Esophagus squamous epithelium (tissue), 5 donors: ENCODE measurements around the gene MIEF2. TPM values are rescaled to one million over a fixed set of nuclear protein-coding genes. Genes with fewer than 3 reads are reported as not detected.

Experiments
- DNase-seq: peaks from one replicate; lab custom pipeline; 2025; lab: John Stamatoyannopoulos, UW
- H3K27ac ChIP-seq, 4 donors: fragments of 200-600 bp; sonication (generic); one replicate each; pipeline ENCODE4 v1.5.1; 2016 to 2019; ENCODE audit warnings: mild to moderate bottlenecking in 1 of 4
- H3K27me3 ChIP-seq, 4 donors: fragments of 200-600 bp; sonication (generic); 1 replicate in 3 of 4; 2 replicates in 1 of 4; pipeline versions ENCODE4 v1.5.1 to v1.6.0; 2017 to 2021; ENCODE audit warnings: antibody characterized with exemption in 1 of 4
- H3K36me3 ChIP-seq, 3 donors: fragments of 200-600 bp; sonication (generic); one replicate each; pipeline ENCODE4 v1.5.1; 2016 to 2019
- H3K4me1 ChIP-seq, 3 donors: fragments of 200-600 bp; sonication (generic); one replicate each; pipeline ENCODE4 v1.5.1; 2017 to 2019
- H3K4me3 ChIP-seq, 4 donors: fragments of 200-600 bp; sonication (generic); 1 replicate in 3 of 4; 2 replicates in 1 of 4; pipeline ENCODE4 v1.5.1; 2016 to 2019; ENCODE audit warnings: mild to moderate bottlenecking in 2 of 4, moderate library complexity in 1 of 4
- H3K9me3 ChIP-seq, 3 donors: fragments of 200-600 bp; sonication (generic); one replicate each; pipeline ENCODE4 v1.5.1; 2016 to 2019
- CTCF ChIP-seq, 6 experiments: fragments of 450-650 bp in 4 of 6; fragments of 200-600 bp in 2 of 6; sonication (generic) in 2 of 6; IDR thresholded peaks; one replicate each; pipeline ENCODE4 v1.5.1; 2016 to 2019; ENCODE audit warnings: antibody characterized with exemption in 6 of 6, mild to moderate bottlenecking in 4 of 6, moderate library complexity in 4 of 6
- POLR2A ChIP-seq, 4 donors: fragments of 450-650 bp; IDR thresholded peaks; one replicate each; pipeline ENCODE4 v1.6.1; 2017; ENCODE audit warnings: antibody characterized with exemption in 4 of 4, mild to moderate bottlenecking in 4 of 4, moderate library complexity in 3 of 4
- WGBS, 2 donors: methylation state at CpG; one replicate each; pipeline ENCODE4 v1.1.5; 2018; 5-methylcytosine and 5-hydroxymethylcytosine counted together
- intact Hi-C: fragments of 100-400 bp; cut with DNase I; formaldehyde crosslinking; loops from one replicate; pipeline ENCODE4 v1.15.0; 2022
- total RNA-seq, 4 donors: library from RNA; depleted of rRNA; stranded (reverse); fragments of >200 nt; gene quantifications; one replicate each; pipeline ENCODE4 v1.1.0, GENCODE V29; 2016
- donor health status: DM: yes; HTN: yes; CAD: no.

MIEF2 gene
- total RNA-seq, 4 donors from 2014 or later = 5.5 to 16.1 (median 8.9) TPM

DNA sequence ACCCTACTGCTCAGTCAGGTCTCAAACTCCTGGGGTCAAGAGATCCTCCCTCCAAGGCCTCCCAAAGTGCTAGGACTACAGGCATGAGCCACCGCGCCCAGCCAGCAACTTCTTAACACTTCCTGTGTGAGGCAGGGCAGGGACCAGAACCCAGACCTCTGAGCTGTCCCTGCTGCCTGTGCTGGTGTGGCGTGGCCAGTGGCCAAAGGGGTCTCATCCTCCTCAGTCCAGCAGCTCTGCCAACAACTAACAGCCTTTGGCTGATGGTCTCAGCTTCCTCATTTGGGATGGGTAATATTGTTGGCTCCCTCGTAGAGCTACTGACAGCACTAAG is 36.4 kb upstream of the MIEF2 start:
- Histone ChIP-seq H3K4me3 (no peak overlapping the region), H3K27me3 (no peaks in the 10 kb centered on the region), H3K36me3 (no peaks in the 10 kb centered on the region), H3K9me3 (no peaks in the 10 kb centered on the region), H3K4me1 (peaks cover 19 to 55% (median 22%) of the 10 kb centered on the region in 3 donors), H3K27ac (peak overlapping the region in 3 of 4 donors; percentile 79 to 86 (median 84))
- whole genome bisulfite sequencing, 2 donors = 91% methylated on average over 4 of the region's 4 CpGs; no CpG with 5 or more reads in 1 of the 2 donors
- DNase-seq = no peak
- intact Hi-C loops = no loop called here
- TF ChIP-seq CTCF (IDR thresholded peaks at IDR 0.05) (no peak), POLR2A (IDR thresholded peaks at IDR 0.05) (no peak)

DNA sequence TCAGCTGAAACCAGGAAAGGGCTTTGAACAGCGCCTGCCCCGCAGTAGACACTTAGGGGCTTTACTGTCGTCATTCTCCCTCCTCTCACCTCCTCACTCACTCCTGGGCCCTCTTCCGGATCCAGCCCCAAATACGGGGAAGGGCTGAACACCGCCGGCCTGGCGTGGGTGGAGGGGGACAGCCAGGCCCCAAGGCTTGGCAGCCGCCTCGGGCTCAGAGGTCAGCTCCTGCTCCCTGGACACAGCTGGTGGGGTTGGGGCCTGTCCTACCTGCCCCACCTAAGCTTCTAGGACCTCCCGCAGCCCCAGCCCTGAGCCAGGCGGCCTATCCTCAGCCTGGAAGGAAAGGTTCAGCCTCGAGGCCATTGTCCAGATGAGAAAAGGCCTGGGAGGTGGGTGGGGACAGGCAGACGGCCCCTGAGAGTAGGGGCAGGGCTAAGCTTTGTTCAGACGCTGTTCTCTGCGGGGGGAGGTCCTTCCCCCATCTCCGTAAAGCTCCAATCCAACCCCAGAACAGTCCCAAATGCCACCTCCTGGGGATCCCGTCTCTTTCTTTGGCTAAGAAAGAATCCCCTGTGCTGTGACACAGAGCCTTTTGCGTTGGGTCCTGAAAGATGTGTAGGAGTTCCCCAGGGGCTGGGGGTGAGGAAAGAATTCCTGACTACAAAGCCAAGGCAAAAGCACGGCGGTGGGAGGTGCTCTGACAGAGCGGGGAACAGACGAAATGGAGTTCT is 35.9 kb upstream of the MIEF2 start:
- no peak for DNase-seq
- peaks cover 19 to 50% (median 19%) of the 10 kb centered on the region in 3 donors for H3K4me1 ChIP-seq
- no peaks in the 10 kb centered on the region for H3K27me3 ChIP-seq
- TF ChIP-seq CTCF (IDR thresholded peaks at IDR 0.05) = no peak
- TF ChIP-seq POLR2A (IDR thresholded peaks at IDR 0.05) = no peak
- no peaks in the 10 kb centered on the region for H3K36me3 ChIP-seq
- 24 to 44% methylated on average over 8 to 12 of the region's 23 CpGs for WGBS, 2 donors
- intact Hi-C loops = no loop called here
- H3K4me3 ChIP-seq = peak overlapping the region in 3 of 4 donors; percentile 41 to 82 (median 75)
- H3K9me3 ChIP-seq = no peaks in the 10 kb centered on the region
- H3K27ac ChIP-seq = peak overlapping the region; percentile 35 to 86 (median 82)

- Histone ChIP-seq H3K9me3 (no peaks in the 10 kb centered on the region), H3K4me3 (peak within 1 kb of the TSS; percentile 58 to 82 (median 68)), H3K27me3 (no peaks in the 10 kb centered on the region), H3K4me1 (peaks cover 19 to 50% (median 19%) of the 10 kb centered on the region in 3 donors), H3K27ac (peak within 1 kb of the TSS; percentile 78 to 86 (median 82)), H3K36me3 (no peaks in the 10 kb centered on the region)
- intact Hi-C loops = no loop called here
- DNase-seq = peak; percentile 88
- WGBS, 2 donors = 3% methylated on average over 5 of the region's 60 CpGs; no CpG with 5 or more reads in 1 of the 2 donors
- no peak for TF ChIP-seq POLR2A (IDR thresholded peaks at IDR 0.05)
- no peak for TF ChIP-seq CTCF (IDR thresholded peaks at IDR 0.05)
Observed at GRCh38 chr17:18225121-18225641, 35.3 kb upstream of the MIEF2 start, which contains the start of gene LLGL1. Gene LLGL1 (plus strand): TSS chr17:18225635. CDS start chr17:18225683, 48 bp downstream.

GRCh38 chr17:18225642-18226283 is 34.7 kb upstream of the MIEF2 start:
- Histone ChIP-seq H3K4me3 (peak overlapping the region; percentile 58 to 82 (median 68)), H3K27ac (peak overlapping the region; percentile 67 to 84 (median 81)), H3K27me3 (no peaks in the 10 kb centered on the region), H3K36me3 (no peaks in the 10 kb centered on the region), H3K4me1 (peaks cover 19 to 50% (median 19%) of the 10 kb centered on the region in 3 donors), H3K9me3 (no peaks in the 10 kb centered on the region)
- intact Hi-C loops = no loop called here
- 0 to 1% methylated on average over 6 to 7 of the region's 57 CpGs for WGBS, 2 donors
- DNase-seq = no peak
- TF ChIP-seq CTCF (IDR thresholded peaks at IDR 0.05) (no peak), POLR2A (IDR thresholded peaks at IDR 0.05) (no peak)
